Right renal cortex interstitium (tissue), 3 donors: ENCODE results near the gene P2RX5. TPM values are rescaled to one million over a fixed set of nuclear protein-coding genes. Genes with fewer than 3 reads are reported as not detected.
"Not testable (repeated sequence)": the region's sequence is repeated elsewhere in the genome, so short reads cannot be mapped to it uniquely, and the experiment has no call there.

Source experiments
- DNase-seq, 3 donors: peaks; one replicate each; pipeline ENCODE4 v3.0.0-alpha.2; 2013; ENCODE audit warnings: low read depth in 3 of 3, low spot score in 2 of 3
- polyA plus RNA-seq, 3 donors: library from polyadenylated mRNA; unstranded; fragments of 120-200 nt; gene quantifications; one replicate each; pipeline ENCODE4 v1.2.1, GENCODE V29; 2013; ENCODE audit not compliant: insufficient read length in 3 of 3

P2RX5 gene
- polyA plus RNA-seq, 3 donors, result 1.2 to 1.6 (median 1.4) TPM

GRCh38 chr17:3712811-3713463, 17.0 kb upstream of the P2RX5 start:
- DNase-seq, result no peak

GRCh38 chr17:3710951-3711383, 15.0 kb upstream of the P2RX5 start:
- no peak for DNase-seq

- DNase-seq, result no peak
Measured at GRCh38 chr17:3708366-3708765, 12.4 kb upstream of the P2RX5 start.

- not testable (repeated sequence) for DNase-seq
Measured at GRCh38 chr17:3705718-3705984, 9.7 kb upstream of the P2RX5 start.

GRCh38 chr17:3704931-3705717, 9.2 kb upstream of the P2RX5 start:
- DNase-seq, result no peak

- DNase-seq, result not testable (repeated sequence)
Measured at GRCh38 chr17:3702041-3702539, 6.1 kb upstream of the P2RX5 start.

- no peak for DNase-seq
Measured at GRCh38 chr17:3699951-3700350, 4.0 kb upstream of the P2RX5 start.

- DNase-seq, result no peak
Measured at GRCh38 chr17:3698139-3698538, 2.2 kb upstream of the P2RX5 start.

- DNase-seq, result no peak
Measured at GRCh38 chr17:3697103-3697476, 1.1 kb upstream of the P2RX5 start.

GRCh38 chr17:3695129-3695722, 729 bp downstream of the P2RX5 start:
- no peak for DNase-seq

- no peak for DNase-seq
Measured at GRCh38 chr17:3693829-3694231, 2.1 kb downstream of the P2RX5 start.

GRCh38 chr17:3693141-3693540, 2.8 kb downstream of the P2RX5 start:
- no peak for DNase-seq

GRCh38 chr17:3692346-3692745, 3.6 kb downstream of the P2RX5 start:
- no peak for DNase-seq

- no peak for DNase-seq
Measured at GRCh38 chr17:3691617-3692067, 4.3 kb downstream of the P2RX5 start.

GRCh38 chr17:3690094-3690715, 5.8 kb downstream of the P2RX5 start:
- no peak for DNase-seq

- no peak for DNase-seq
Measured at GRCh38 chr17:3689262-3690093, 6.5 kb downstream of the P2RX5 start.

- no peak for DNase-seq
Measured at GRCh38 chr17:3688852-3689261, 7.1 kb downstream of the P2RX5 start.

GRCh38 chr17:3688027-3688553, 7.9 kb downstream of the P2RX5 start:
- DNase-seq, result no peak

GRCh38 chr17:3685174-3685573, 10.8 kb downstream of the P2RX5 start:
- no peak for DNase-seq

- no peak for DNase-seq
Measured at GRCh38 chr17:3683054-3683511, 12.9 kb downstream of the P2RX5 start.
